Lung microvascular endothelial cell (primary cell): Measurements from ENCODE around the gene EXOC4. TPM values are rescaled to one million over a fixed set of nuclear protein-coding genes. Genes with fewer than 3 reads are reported as not detected.
A peak's percentile ranks its signal among the peaks of the same experiment; 100 is the strongest.
"Not testable (repeated sequence)": the region's sequence is repeated elsewhere in the genome, so short reads cannot be mapped to it uniquely, and the experiment has no call there.

Experiments
- DNase-seq, 2 donors: peaks; one replicate each; pipeline versions ENCODE4 v3.0.0 to v3.0.0-alpha.2; 2010; ENCODE audit warnings: low read depth in 2 of 2
- total RNA-seq: library from RNA; depleted of rRNA; stranded (reverse); fragments of >200 nt; gene quantifications from 2 replicates; pipeline ENCODE4 v1.2.1, GENCODE V29; 2014

The EXOC4 gene
- total RNA-seq, 1 donor from 2014 or later = 103 TPM

DNA sequence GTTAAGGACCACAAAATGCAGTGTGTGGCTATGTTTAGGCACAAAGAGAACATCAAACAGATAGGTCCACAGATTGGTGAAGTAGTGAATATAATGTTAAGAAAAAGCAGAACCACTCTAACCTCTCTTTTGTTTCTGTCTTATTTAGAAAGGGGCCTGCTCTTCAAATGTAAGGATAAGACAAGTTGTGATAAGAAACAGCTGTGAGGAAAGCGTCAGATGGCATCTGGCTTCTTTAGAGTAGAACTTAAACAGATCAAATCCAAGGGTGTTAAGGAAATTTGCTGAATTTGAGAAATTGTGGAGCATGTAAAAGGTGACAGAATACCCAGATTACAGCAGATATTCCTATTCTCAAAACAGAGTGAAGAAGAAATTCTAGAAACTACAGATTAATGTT, 723.3 kb downstream of the EXOC4 start:
- no peak for DNase-seq

DNA sequence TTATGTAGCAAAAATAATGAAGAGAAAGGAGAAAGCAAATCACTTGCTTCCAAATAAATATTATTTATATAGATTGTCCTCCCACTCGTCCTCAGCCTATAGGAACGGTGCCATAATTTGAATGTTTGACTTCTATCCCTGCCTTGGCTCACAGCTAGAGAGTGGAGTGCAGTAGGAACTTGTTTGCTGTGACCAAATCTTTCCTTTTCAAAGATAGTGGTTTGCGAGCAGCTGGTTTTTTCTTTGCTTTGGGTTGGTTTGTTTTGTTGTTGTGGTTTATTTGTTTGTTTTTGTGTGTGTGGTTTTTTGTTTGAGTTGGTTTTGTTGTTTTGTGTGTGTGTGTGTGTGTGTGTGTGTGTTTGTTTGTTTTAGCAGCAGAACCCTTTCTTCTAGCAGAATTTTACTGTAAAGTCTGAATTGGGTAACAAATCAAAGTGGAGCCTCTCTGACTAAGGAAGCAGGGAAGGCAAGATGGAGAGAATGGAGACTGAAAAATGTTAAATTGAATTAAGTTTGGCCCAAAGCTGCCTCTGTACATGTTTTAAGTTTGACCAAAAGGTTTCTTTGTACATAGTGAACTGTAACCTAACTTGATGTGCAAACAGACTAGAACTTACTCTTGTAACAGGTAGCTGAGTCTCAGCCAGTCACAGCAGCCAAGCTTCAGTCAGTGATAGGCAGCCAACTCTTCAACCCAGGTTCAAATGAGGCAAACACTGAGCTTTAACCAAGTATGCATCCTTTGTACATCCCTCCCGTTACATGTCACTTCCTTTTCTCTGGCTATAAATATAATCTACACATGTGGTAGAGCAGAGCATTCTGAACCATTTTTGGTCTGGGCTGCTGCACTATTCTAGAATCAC, 724.8 kb downstream of the EXOC4 start:
- peak in 1 of 2 donors; percentile 4 for DNase-seq

DNA sequence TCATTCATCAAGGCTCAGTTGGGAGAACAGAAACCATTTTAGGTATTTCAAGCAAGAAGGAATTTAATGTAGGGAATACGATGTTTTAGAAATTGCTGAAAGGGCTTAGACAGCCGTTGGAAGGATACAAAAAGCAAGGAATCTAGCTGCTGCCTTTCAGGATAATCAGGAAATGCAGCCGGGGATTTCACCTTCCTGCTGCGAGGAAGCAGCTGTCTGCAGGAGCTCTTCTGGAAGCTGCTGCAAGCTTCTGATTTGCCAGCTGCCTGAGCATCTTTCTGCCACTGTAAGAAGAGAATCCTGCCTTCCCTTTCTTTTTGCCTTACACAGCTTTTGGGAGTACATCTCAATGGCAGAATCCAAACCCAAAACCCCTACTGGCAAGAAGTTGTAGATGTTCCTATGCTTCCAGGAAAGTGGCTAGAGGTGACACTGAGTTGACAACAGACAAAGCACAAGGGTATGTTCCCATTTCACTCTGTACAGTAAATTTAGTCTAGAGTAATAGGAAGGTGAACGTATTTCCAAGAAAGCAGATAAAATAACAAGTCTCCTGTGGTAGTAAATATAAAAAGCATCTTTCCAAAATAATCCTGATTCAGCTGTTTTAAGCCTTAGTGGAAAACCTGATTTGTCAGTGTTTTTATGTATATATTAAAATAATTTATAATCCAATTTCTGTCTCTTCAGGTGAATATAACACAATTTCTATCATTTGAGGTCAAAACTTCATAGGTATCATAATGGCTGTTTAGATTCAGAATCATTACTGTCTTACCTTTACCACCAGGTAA, 725.8 kb downstream of the EXOC4 start:
- peak in 1 of 2 donors; percentile 63 for DNase-seq

- no peak for DNase-seq
These were observed 727.9 kb downstream of the EXOC4 start for GRCh38 chr7:133980804-133981203.

DNA sequence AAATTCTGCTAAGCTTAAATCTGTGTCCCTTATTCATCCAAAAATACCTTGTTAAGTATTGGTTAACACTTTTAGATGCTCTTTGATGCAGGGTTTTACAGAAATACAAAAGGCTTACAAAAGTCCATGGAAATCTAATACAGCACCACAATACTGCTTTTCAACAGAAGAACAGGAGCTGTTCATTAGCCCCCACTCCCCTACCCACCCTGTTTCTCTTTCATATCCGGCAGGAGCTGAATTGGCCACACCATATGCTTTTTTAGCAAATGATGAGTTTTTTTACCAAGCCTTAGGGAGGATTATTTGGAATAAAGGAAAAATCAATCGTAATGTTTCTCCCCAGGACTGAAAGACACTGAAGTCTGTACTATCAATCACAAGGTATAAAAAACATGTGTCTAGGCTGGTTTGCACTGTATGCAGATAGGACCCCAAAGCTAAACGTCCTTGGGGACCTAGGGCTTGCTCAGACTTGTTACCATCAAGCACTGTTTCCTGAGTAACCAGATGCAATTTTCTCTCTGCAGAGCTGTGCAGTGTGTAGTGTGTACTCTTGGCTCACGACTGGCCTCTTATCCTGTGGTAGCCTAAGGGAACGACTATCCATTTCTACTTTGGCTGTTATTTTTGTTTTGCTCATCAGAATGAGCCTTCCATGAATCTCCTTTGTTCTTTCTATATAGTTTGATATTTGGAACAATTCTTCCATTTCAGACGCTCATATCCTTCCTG, 731.0 kb downstream of the EXOC4 start:
- DNase-seq = no peak

DNA sequence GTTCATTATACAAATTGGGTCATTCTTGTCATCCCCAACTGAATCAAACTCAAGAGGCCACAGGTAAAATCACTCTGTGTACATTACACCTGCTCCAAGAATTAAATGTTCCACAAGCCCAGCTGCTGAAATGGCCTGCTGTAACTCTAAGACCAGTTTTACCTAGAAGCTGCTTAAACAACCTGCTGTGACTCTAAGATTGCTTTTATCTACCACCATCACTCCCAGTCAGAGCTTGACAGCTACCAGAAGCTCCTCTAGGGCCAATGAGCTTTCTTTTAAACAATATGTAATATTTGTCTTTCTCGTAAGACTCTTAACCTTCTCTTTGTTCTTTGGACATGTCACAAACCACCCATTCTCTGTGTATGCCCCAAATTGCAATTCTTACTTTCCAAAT, 732.4 kb downstream of the EXOC4 start:
- no peak for DNase-seq

- no peak for DNase-seq
These were observed 734.7 kb downstream of the EXOC4 start for GRCh38 chr7:133987582-133987981.

GRCh38 chr7:133993547-133993946, 740.7 kb downstream of the EXOC4 start:
- DNase-seq = no peak

DNA sequence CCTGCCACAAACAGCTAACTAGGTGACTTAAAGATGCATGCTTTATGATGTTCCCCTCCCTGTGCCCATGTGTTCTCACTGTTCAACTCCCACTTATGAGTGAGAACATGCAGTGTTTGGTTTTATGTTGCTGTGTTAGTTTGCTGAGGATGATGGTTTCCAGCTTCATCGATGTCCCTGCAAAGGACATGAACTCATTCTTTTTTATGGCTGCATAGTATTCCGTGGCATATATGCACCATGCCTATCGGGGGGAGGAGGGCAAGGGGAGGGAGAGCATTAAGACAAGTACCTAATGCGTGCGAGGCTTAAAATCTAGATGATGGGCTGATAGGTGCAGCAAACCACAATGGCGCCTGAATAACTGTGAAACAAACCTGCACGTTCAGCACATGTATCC, 741.2 kb downstream of the EXOC4 start:
- DNase-seq = not testable (repeated sequence)

GRCh38 chr7:133997463-133997862, 744.6 kb downstream of the EXOC4 start:
- no peak for DNase-seq

- no peak for DNase-seq
These were observed 746.3 kb downstream of the EXOC4 start for GRCh38 chr7:133999178-133999577.

DNA sequence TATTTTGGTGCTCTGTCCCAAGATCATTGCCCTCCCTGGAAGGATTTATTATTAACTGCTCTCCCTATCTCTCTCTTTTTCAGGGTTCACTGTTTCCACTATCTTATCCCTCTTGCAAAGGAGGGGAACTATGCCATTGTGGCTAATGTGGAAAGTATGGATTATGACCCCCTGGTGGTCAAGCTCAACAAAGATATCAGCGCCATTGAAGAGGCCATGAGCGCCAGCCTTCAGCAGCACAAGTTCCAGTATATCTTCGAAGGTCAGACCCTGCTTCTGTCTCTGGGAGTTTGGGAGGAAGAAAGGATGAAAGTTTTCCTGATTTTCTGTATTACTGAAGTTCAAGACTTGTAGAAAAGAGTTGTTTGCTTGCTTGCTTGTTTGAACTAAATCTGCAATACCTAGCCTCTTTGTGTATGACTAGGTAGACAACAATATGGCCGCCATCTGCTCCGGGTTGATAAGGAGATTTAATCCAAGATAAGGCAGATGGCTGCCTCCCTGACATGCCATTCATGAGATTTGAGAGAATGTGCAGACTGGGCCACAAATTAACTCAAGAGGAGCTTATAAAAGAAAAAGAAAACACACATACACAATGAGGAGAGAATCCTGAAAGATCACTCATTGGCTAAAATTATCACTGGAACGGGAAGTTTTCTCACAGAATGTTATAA, 752.1 kb downstream of the EXOC4 start:
- no peak for DNase-seq

DNA sequence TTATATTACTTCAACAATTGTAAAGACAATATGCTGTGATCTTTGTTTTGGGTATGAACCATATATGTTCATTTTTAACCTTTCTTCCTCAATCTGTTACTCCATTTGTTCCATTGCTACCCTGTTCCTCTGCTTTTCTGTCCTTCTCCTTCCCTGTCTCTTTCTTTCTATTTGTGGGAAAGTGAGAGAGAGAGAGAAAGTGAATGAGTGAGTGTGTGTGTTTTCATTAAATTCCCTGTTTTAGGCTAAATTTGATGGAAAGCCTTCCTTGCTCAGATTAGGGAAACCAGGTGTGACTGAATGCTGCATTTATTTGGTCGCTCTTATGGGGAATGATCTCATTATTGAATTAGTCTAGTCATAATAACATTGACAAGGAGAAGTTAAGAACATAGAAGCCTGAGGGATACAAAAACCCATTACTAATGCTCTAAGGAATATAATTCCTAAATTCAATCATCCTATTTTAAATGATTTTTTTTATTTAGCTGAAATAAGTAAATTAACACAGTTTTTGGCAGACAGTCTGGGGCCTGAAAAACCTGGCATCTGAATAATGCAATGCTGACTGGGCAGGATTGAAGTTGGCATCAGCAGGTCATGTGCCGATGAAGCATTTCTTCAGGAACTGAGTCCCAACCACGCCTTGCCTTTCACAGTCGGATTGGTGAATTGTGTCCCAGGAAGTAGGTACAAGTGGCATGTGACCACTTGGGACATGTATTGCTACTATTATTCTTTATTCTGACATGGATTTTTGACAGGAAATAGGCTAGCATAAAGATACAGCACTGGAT, 756.6 kb downstream of the EXOC4 start:
- no peak for DNase-seq

GRCh38 chr7:134013249-134013648, 760.4 kb downstream of the EXOC4 start:
- no peak for DNase-seq

DNA sequence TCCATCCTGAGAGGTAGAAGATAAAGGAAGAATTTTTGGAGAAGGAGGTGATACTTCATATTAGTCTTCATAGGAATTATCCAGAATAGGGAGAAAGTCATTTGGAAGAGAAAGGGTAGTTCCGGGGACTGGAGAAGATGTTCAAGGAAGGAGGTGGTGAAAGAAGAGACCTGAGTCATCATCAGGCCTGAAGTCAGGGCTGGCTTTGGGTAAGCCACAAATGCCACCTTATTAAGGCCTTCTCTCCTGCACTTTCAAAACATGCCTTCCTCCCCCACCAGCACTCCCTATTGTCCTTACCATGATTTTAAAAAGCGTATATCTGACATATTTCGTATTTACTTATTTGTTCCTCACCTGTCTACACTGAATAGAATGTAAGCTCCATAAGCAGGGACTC, 762.1 kb downstream of the EXOC4 start:
- no peak for DNase-seq

GRCh38 chr7:134016223-134016941, 763.5 kb downstream of the EXOC4 start:
- DNase-seq = peak; percentile 38 to 71

DNA sequence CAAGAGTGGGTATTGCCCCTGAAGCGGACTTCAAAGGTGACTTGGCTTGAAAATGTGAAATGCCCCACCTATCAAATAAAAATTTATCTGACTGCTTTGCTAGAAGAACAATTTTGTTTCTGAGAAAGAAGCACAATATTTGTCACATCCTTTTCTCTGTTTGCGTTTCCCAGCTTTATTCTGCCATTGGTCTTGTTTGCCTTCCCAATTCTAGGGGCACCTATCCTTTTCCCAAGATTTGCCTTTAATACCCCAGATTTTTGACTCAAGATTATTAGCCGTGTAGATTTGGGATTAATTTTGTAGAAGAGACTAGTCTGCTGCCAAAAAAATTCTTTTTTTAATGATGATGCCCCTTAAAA, 764.0 kb downstream of the EXOC4 start:
- no peak for DNase-seq

GRCh38 chr7:134018306-134018705, 765.4 kb downstream of the EXOC4 start:
- DNase-seq = no peak

- DNase-seq = no peak
These were observed 766.4 kb downstream of the EXOC4 start for GRCh38 chr7:134019251-134019650.

DNA sequence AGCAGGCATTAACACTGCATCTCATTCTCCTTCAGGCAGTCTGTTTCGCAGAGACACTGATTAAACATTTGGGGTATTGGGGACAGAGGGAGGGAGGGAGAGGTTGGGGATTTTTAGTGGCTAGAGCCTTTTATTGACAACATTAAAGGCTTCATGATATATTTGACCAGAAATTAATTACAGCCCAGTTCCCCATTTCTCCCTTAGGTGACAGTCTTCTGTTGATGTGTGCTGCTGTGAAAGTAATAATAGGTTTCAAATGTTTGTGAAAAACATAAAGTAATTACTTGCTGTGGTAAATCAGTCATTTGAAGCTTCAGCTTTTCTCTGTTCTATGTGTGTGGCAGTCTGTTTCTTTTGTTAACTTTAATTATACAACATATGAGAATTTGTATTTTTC, 769.0 kb downstream of the EXOC4 start:
- DNase-seq = no peak
